GM12878 (cell line): Measurements from ENCODE around the gene CCT6B. TPM values are rescaled to one million over a fixed set of nuclear protein-coding genes. Genes with fewer than 3 reads are reported as not detected.

ENCODE experiments used
- ATAC-seq: fragments of 200-7000 bp; cut with Tn5 transposase; 3 replicates; pipeline ENCODE4 v1.9.1; 2020; ENCODE audit warnings: mild to moderate bottlenecking, moderate library complexity
- BruUV-seq: library from RNA; stranded (reverse); fragments of 400-500 nt; replicated peaks from 2 replicates; lab custom pipeline; 2021; lab: Mats Ljungman, UMichigan
- CTCF ChIA-PET: fragments of 300-600 bp; sonication (Branson Sonifier 250); formaldehyde crosslinking; extraction: SDS; loops from one replicate; lab custom pipeline; 2021; ENCODE audit warnings: inconsistent platforms; lab: Yijun Ruan, JAX
- POLR2A ChIA-PET: fragments of 350-600 bp; formaldehyde crosslinking; extraction: SDS; loops from one replicate; lab custom pipeline; 2021; ENCODE audit warnings: inconsistent platforms; lab: Charles Lee
- RAD21 ChIA-PET: fragments of 300-600 bp; sonication (Branson Sonifier 250); formaldehyde crosslinking; loops from one replicate; lab custom pipeline; 2023; ENCODE audit warnings: antibody characterized with exemption; ENCODE audit not compliant: unreplicated experiment; lab: Charles Lee
- SMC1A ChIA-PET: fragments of 300-600 bp; sonication (Branson Sonifier 250); formaldehyde crosslinking; loops from one replicate; lab custom pipeline; 2023; ENCODE audit not compliant: unreplicated experiment, uncharacterized antibody; lab: Charles Lee
- DNase-seq: peaks from one replicate; pipeline ENCODE4 v3.0.0-alpha.2; 2011; ENCODE audit warnings: low read depth, low spot score
- FAIRE-seq: peaks from 3 replicates; lab custom pipeline; 2011; peaks lifted over from hg19 to GRCh38; lab: Jason Lieb, UNC
- H2AFZ ChIP-seq: 2 replicates; pipeline ENCODE4 v1.6.0; 2011; ENCODE audit warnings: low read depth, low read length, control low read depth; ENCODE audit not compliant: control insufficient read depth
- H3K27ac ChIP-seq: 2 replicates; pipeline ENCODE4 v1.5.1; 2011; ENCODE audit warnings: control low read depth; ENCODE audit not compliant: control insufficient read depth, insufficient read depth
- H3K27me3 ChIP-seq, 2 experiments: replicated peaks in 1 of 2; 2 replicates each; pipeline versions ENCODE4 v1.6.0 to v1.6.1; 2011; ENCODE audit warnings: low read length in 1 of 2; ENCODE audit not compliant: control insufficient read depth in 2 of 2, insufficient read depth in 2 of 2
- H3K36me3 ChIP-seq, 2 experiments: 2 replicates each; pipeline ENCODE4 v1.5.1; 2011; ENCODE audit warnings: low read length in 1 of 2; ENCODE audit not compliant: control insufficient read depth in 2 of 2, insufficient read depth in 2 of 2
- H3K4me1 ChIP-seq: 2 replicates; pipeline ENCODE4 v1.6.1; 2011; ENCODE audit warnings: mild to moderate bottlenecking, low read length, moderate library complexity, mixed read lengths; ENCODE audit not compliant: control insufficient read depth, insufficient read depth
- H3K4me2 ChIP-seq: 2 replicates; pipeline ENCODE4 v1.6.0; 2011; ENCODE audit warnings: control low read depth; ENCODE audit not compliant: control insufficient read depth, insufficient read depth
- H3K4me3 ChIP-seq: fragments of 200-600 bp; sonication (generic); 2 replicates; pipeline ENCODE4 v1.5.1; 2016
- H3K79me2 ChIP-seq: 2 replicates; pipeline ENCODE4 v1.6.0; 2011; ENCODE audit warnings: low read length; ENCODE audit not compliant: control insufficient read depth, insufficient read depth
- H3K9ac ChIP-seq: 2 replicates; pipeline ENCODE4 v1.8.0; 2011; ENCODE audit warnings: low read length, control low read depth, mixed read lengths; ENCODE audit not compliant: control insufficient read depth, insufficient read depth
- H3K9me3 ChIP-seq: replicated peaks from 3 replicates; pipeline ENCODE4 v1.5.1; 2011; ENCODE audit warnings: mild to moderate bottlenecking, low read length; ENCODE audit not compliant: control insufficient read depth, insufficient read depth
- H4K20me1 ChIP-seq: 2 replicates; pipeline ENCODE4 v1.6.0; 2011; ENCODE audit not compliant: control insufficient read depth, insufficient read depth
- BACH1 ChIP-seq: fragments of 450-650 bp; IDR thresholded peaks from 2 replicates; pipeline ENCODE4 v1.6.1; 2017; ENCODE audit warnings: mild to moderate bottlenecking, borderline replicate concordance
- CEBPB ChIP-seq, 2 experiments: fragments of 150-350 bp in 1 of 2; IDR thresholded peaks; 2 replicates each; pipeline ENCODE4 v1.6.1; 2012 to 2014; ENCODE audit warnings: low read depth in 2 of 2, low read length in 2 of 2, borderline replicate concordance in 1 of 2, inconsistent platforms in 1 of 2
- CEBPZ ChIP-seq: fragments of 150-350 bp; IDR thresholded peaks from 2 replicates; pipeline ENCODE4 v1.6.1; 2016; ENCODE audit warnings: low read depth, low read length
- CREM ChIP-seq: IDR thresholded peaks from 2 replicates; pipeline ENCODE4 v1.6.1; 2014; ENCODE audit warnings: antibody characterized with exemption, low read depth
- MAX ChIP-seq: IDR thresholded peaks from 2 replicates; pipeline ENCODE4 v1.6.1; 2012; ENCODE audit warnings: low read depth, low read length, improper control_type of control experiment
- MTA3 ChIP-seq: IDR thresholded peaks from 2 replicates; pipeline ENCODE4 v1.6.1; 2012; ENCODE audit warnings: low read length, inconsistent platforms, borderline replicate concordance
- PBX3 ChIP-seq: IDR thresholded peaks from 2 replicates; pipeline ENCODE4 v1.6.1; 2011; ENCODE audit warnings: mild to moderate bottlenecking, low read depth, low read length, moderate library complexity; ENCODE audit not compliant: insufficient replicate concordance
- RB1 ChIP-seq: fragments of 450-650 bp; formaldehyde crosslinking; IDR thresholded peaks from 2 replicates; pipeline ENCODE4 v1.6.1; 2017; ENCODE audit warnings: mild to moderate bottlenecking, borderline replicate concordance
- RELA ChIP-seq: fragments of 450-650 bp; IDR thresholded peaks from 2 replicates; pipeline ENCODE4 v1.8.0; 2014; ENCODE audit warnings: borderline replicate concordance; ENCODE audit not compliant: partially characterized antibody
- SKIL ChIP-seq: fragments of 450-650 bp; IDR thresholded peaks from 2 replicates; pipeline ENCODE4 v1.6.1; 2017; ENCODE audit warnings: mild to moderate bottlenecking, low read depth, inconsistent platforms; ENCODE audit not compliant: poor library complexity, severe bottlenecking
- WRNIP1 ChIP-seq: IDR thresholded peaks from 2 replicates; pipeline ENCODE4 v1.6.1; 2011; ENCODE audit warnings: low read depth, low read length, improper control_type of control experiment, borderline replicate concordance
- ZBTB33 ChIP-seq: fragments of 450-650 bp; IDR thresholded peaks from 2 replicates; pipeline ENCODE4 v1.6.1; 2017; ENCODE audit warnings: mild to moderate bottlenecking
- WGBS: methylation state at CpG from one replicate; pipeline ENCODE4 v1.1.6; 2016; ENCODE audit warnings: low lambda C conversion rate; ENCODE audit not compliant: insufficient replicate concordance, insufficient coverage; ENCODE audit errors: missing lambda C conversion rate; 5-methylcytosine and 5-hydroxymethylcytosine counted together
- in situ Hi-C: fragments of 300-500 bp; cut with MboI; formaldehyde crosslinking; loops from 9 replicates; pipeline ENCODE4 v1.14.3; 2018; ENCODE audit warnings: mixed read lengths
- intact Hi-C: fragments of 100-400 bp; cut with micrococcal nuclease; formaldehyde crosslinking; loops from one replicate; pipeline ENCODE4 v1.14.2; 2022; ENCODE audit not compliant: unreplicated experiment
- polyA plus RNA-seq, 11 experiments: library from polyadenylated mRNA; depleted of rRNA in 4 of 11; unstranded in 6 of 11; stranded (reverse) in 5 of 11; fragments of >200 nt; fragmentation: Nextera tagmentation in 4 of 11; fragmentation: Illumina TruSeq in 1 of 11; extraction: Ambion mirVana in 4 of 11; extraction: Trizol in 1 of 11; gene quantifications; 1 replicate in 1 of 11; 2 replicates in 10 of 11; pipeline versions ENCODE4 v1.2.1 to v1.2.3, GENCODE V29; 2011 to 2016; ENCODE audit warnings: inconsistent platforms in 2 of 11, missing spikeins in 2 of 11, low read depth in 1 of 11
- total RNA-seq, 4 experiments: library from RNA; depleted of rRNA in 3 of 4; stranded (reverse); fragments of >200 nt in 3 of 4; fragmentation: Illumina TruSeq in 1 of 4; extraction: Trizol in 1 of 4; gene quantifications; 2 replicates each; pipeline versions ENCODE4 v1.2.1 to v1.2.3, GENCODE V29; 2013 to 2021

The CCT6B gene
- total and polyA plus RNA-seq, 10 of the 15 experiments (the other 5 are each of a cell fraction or from before 2014, with no cell fraction given) = 1.6 to 6.1 (median 2.6) TPM

GRCh38 chr17:34996422-34997285, 35.4 kb upstream of the CCT6B start:
- ChIA-PET RAD21 (interaction anchor here (0.7 to 5.5 kb wide), 4 partner anchors 19 to 122 kb away, joined by 3 to 32 read pairs (median 3); partner anchors contain the start of gene RAD51D), POLR2A (no interaction called here), CTCF (interaction anchor here (1.0 to 9.8 kb wide), 7 partner anchors 11 to 126 kb away, joined by 3 to 149 read pairs (median 3); partner anchors contain the start of genes FNDC8 and RAD51D), SMC1A (interaction anchor here (1.1 to 7.2 kb wide), 6 partner anchors 11 to 121 kb away, joined by 3 to 101 read pairs (median 5); partner anchors contain the start of genes RAD51D and RFFL)
- H3K27ac ChIP-seq = no peak overlapping the region
- H3K4me1 ChIP-seq = peaks cover under 1% of the 10 kb centered on the region; the same call in 1 of the 2 replicates
- no peak overlapping the region for H3K9ac ChIP-seq
- ATAC-seq (no peak), DNase-seq (no peak), FAIRE-seq (no peak)
- no peaks in the 10 kb centered on the region for H4K20me1 ChIP-seq
- no peaks in the 10 kb centered on the region for H3K27me3 ChIP-seq
- no peaks in the 10 kb centered on the region for H3K79me2 ChIP-seq
- peaks cover 17 to 32% of the 10 kb centered on the region in 2 experiments; a peak in 3 of 4 replicates for H3K36me3 ChIP-seq
- H3K4me3 ChIP-seq = no peak overlapping the region
- no peak overlapping the region for H3K4me2 ChIP-seq
- intact Hi-C loops (no loop called here), in situ Hi-C loops (loop anchor here (5.0 kb wide), 2 partner anchors 96 to 121 kb away; partner anchors contain the start of gene RAD51D)
- H2AFZ ChIP-seq = no peak overlapping the region
- H3K9me3 ChIP-seq = no peaks in the 10 kb centered on the region
- WGBS = 98% methylated on average over 3 of the region's 3 CpGs
- BruUV-seq = no TSS peak
- TF ChIP-seq SKIL = no peak
- TF ChIP-seq RB1 = no peak
- TF ChIP-seq CREM = no peak
- no peak for TF ChIP-seq RELA
- no peak for TF ChIP-seq PBX3
- TF ChIP-seq MAX = no peak
- no peak for TF ChIP-seq CEBPB (IDR thresholded peaks at IDR 0.05; ENCODE audit: borderline replicate concordance in 1 of 2, low read depth in 2 of 2, low read length in 2 of 2)
- no peak for TF ChIP-seq CEBPZ
- no peak for TF ChIP-seq ZBTB33
- no peak for TF ChIP-seq BACH1
- TF ChIP-seq WRNIP1 = no peak
- no peak for TF ChIP-seq MTA3
